NCI-H1694 treated with DMSO at 0.1 percent for 48 hours (cell line): Measurements from ENCODE around the gene POP5.
"Not testable (repeated sequence)": the region's sequence is repeated elsewhere in the genome, so short reads cannot be mapped to it uniquely, and the experiment has no call there.

Source experiments
- DNase-seq: peaks from one replicate; lab custom pipeline; 2025; lab: John Stamatoyannopoulos, UW

Gene POP5

GRCh38 chr12:120536064-120536791, 45.0 kb downstream of the POP5 start:
- no peak for DNase-seq

- no peak for DNase-seq
Measured at GRCh38 chr12:120534703-120535655, 46.2 kb downstream of the POP5 start.

DNA sequence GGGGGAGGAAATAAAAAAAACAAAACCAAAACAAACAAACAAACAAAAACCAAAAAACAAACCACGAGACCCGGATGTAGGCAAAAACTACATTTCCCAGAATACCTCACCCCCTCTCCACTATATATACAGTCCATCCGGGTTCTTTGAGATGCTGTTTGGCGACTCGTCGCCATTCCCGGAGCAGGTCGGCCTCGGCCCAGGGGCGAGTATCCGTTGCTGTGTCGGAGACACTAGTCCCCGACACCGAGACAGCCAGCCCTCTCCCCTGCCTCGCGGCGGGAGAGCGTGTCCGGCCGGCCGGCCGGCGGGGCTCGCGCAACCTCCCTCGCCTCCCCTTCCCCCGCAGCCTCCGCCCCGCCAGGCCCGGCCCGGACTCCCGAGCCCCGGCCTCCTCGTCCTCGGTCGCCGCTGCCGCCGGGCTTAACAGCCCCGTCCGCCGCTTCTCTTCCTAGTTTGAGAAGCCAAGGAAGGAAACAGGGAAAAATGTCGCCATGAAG, 46.9 kb downstream of the POP5 start, which contains the start of gene RNF10:
Gene RNF10, plus strand, starts transcription at position 154 of the 500 bp plus-strand sequence. CDS start 456 bp downstream, outside the sequence.
- DNase-seq: peak; percentile 76

DNA sequence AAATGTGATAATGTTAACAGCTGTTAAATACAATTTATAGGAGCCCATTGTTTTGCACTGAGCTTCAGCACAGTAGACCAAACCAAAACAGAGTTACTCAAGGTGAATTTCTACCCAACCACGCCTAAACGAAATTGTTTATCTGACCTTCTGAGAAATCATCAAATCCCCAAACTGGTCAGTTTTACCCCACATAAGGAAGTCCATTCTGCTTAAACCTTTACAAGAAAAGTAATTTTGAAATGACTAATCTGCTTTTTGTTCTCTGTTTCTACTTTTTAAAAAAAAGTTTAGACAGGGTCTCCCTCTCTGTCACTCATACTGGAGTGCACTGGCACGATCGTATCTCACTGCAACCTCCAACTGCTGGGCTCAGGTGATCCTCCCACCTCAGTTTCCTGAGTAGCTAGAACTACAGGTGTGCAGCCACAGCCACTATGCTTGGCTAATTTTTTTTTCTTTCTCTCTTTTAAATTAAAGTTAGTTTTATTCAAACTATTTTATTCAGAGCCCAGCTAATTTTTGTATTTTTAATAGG, 48.4 kb downstream of the POP5 start:
- DNase-seq: no peak

DNA sequence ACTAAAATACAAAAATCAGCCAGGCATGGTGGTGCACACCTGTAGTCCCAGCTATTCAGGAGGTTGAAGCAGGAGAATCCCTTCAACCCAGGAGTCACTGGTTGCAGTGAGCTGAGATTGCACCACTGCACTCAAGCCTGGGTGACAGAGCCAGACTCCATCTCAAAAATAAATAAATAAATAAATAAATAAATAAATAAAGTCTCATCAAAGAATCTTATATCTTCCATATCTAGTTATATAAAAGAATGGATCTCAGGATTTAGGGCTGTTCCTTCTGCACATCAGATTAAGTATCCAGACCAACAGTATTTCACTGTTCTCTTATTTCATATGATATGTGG, 50.8 kb downstream of the POP5 start:
- DNase-seq: not testable (repeated sequence)

DNA sequence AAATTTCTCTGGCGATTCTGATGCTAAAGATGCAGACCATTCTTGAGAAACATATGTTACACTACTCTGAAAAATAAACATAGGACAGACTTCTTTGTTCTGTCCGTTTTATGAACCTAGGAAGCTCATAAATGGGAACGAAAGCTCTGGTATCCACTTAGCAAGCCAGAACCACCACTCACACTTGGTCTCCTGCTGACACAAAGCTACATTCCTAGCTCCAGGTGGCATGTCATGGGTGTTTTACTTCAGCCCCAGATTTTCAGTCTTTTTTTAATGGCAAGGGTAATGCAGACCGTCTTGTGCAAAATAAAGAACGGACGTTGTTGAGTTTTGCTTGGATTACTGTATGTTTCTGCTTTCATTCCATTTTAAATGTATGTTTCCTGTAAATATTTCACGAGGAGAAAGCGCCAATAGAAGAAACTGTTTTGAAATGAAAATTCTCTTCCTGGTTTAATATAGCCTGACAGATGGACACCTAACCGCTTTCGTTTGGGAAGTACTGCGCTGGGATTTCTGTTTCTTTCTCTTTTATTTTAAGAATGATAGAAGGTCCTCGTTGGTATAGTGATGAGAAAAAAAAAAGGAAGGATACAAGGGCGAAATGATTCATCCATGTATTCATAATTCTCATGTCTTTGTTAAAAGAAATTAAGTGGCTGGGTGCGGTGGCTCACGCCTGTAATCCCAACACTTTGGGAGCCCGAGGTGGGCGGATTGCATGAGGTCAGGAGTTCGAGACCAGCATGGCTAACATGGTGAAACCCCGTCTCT, 51.4 kb downstream of the POP5 start:
- DNase-seq: peak; percentile 60

- DNase-seq: peak; percentile 68
Measured at GRCh38 chr12:120528861-120529525, 52.2 kb downstream of the POP5 start, which contains the start of gene COQ5. TSS of gene COQ5 (minus strand) at chr12:120529158. CDS start at chr12:120529141, 17 bp downstream.
